Mesodermal cell (in vitro differentiated cells): ENCODE results near the gene SPINK8.
"Not testable (repeated sequence)": the region's sequence is repeated elsewhere in the genome, so short reads cannot be mapped to it uniquely, and the experiment has no call there.

ENCODE experiments used
- H3K27ac ChIP-seq: 2 replicates; pipeline ENCODE4 v1.7.0; 2013; ENCODE audit warnings: mild to moderate bottlenecking, low read depth, low read length, moderate library complexity; ENCODE audit not compliant: severe bottlenecking
- H3K36me3 ChIP-seq: 2 replicates; pipeline ENCODE4 v1.7.1; 2013; ENCODE audit warnings: mild to moderate bottlenecking, low read length, moderate library complexity; ENCODE audit not compliant: control insufficient read depth, insufficient read depth
- H3K4me1 ChIP-seq: one replicate; pipeline ENCODE4 v1.7.1; 2013; ENCODE audit warnings: mild to moderate bottlenecking, low read length; ENCODE audit not compliant: insufficient read depth, control insufficient read depth, poor library complexity, severe bottlenecking
- H3K4me3 ChIP-seq: 2 replicates; pipeline ENCODE4 v1.7.0; 2013; ENCODE audit warnings: low read length, control low read depth, mild to moderate bottlenecking; ENCODE audit not compliant: insufficient read depth, poor library complexity, severe bottlenecking; ENCODE audit errors: extremely low read depth
- H3K9me3 ChIP-seq: 2 replicates; pipeline ENCODE4 v1.7.1; 2013; ENCODE audit warnings: mild to moderate bottlenecking, low read length, moderate library complexity; ENCODE audit not compliant: control insufficient read depth
- WGBS, 2 experiments: methylation state at CpG; one replicate each; pipeline ENCODE4 v1.1.5; 2013; ENCODE audit warnings: missing lambda C conversion rate in 2 of 2; ENCODE audit not compliant: insufficient coverage in 2 of 2; 5-methylcytosine and 5-hydroxymethylcytosine counted together

SPINK8 gene

GRCh38 chr3:48276911-48277641 lies 56.4 kb downstream of the SPINK8 start:
- Histone ChIP-seq H3K4me3 (no peak overlapping the region), H3K27ac (no peak overlapping the region), H3K4me1 (peaks cover 6% of the 10 kb centered on the region), H3K9me3 (peaks cover 3% of the 10 kb centered on the region), H3K36me3 (no peaks in the 10 kb centered on the region)
- WGBS, 2 experiments, result 92% methylated on average over 4 to 6 of the region's 7 CpGs

GRCh38 chr3:48275287-48276027 lies 58.0 kb downstream of the SPINK8 start:
- H3K9me3 ChIP-seq, result peaks cover 7% of the 10 kb centered on the region
- peaks cover 6% of the 10 kb centered on the region for H3K4me1 ChIP-seq
- no peak overlapping the region for H3K27ac ChIP-seq
- no peak overlapping the region for H3K4me3 ChIP-seq
- peaks cover 12% of the 10 kb centered on the region for H3K36me3 ChIP-seq
- WGBS, 2 experiments, result 100% methylated on average over 1 of the region's 8 CpGs; no CpG with 5 or more reads in 1 of the 2 experiments

- WGBS, 2 experiments, result 94 to 95% methylated on average over 9 to 10 of the region's 10 CpGs
- H3K27ac ChIP-seq, result no peak overlapping the region
- no peak overlapping the region for H3K4me3 ChIP-seq
- peaks cover 6% of the 10 kb centered on the region for H3K4me1 ChIP-seq
- H3K9me3 ChIP-seq, result peaks cover 7% of the 10 kb centered on the region
- H3K36me3 ChIP-seq, result peaks cover 21% of the 10 kb centered on the region
These were observed 59.0 kb downstream of the SPINK8 start for GRCh38 chr3:48274452-48274851.

GRCh38 chr3:48273594-48274211 lies 59.8 kb downstream of the SPINK8 start:
- 48 to 52% methylated on average over 7 to 8 of the region's 9 CpGs for WGBS, 2 experiments
- Histone ChIP-seq H3K9me3 (peaks cover 7% of the 10 kb centered on the region), H3K36me3 (peaks cover 28% of the 10 kb centered on the region), H3K4me3 (no peak overlapping the region), H3K4me1 (peaks cover 6% of the 10 kb centered on the region), H3K27ac (no peak overlapping the region)

GRCh38 chr3:48271763-48272498 lies 61.5 kb downstream of the SPINK8 start:
- 95 to 97% methylated on average over 27 to 30 of the region's 38 CpGs for WGBS, 2 experiments
- Histone ChIP-seq H3K4me1 (peaks cover 6% of the 10 kb centered on the region), H3K27ac (no peak overlapping the region), H3K36me3 (peaks cover 42% of the 10 kb centered on the region), H3K9me3 (peaks cover 4% of the 10 kb centered on the region), H3K4me3 (no peak overlapping the region)

- not testable (repeated sequence) for H3K27ac ChIP-seq, H3K4me3 ChIP-seq, H3K9me3 ChIP-seq, H3K4me1 ChIP-seq
- WGBS, 2 experiments, result 90 to 96% methylated on average over 9 to 10 of the region's 10 CpGs
- peaks cover 49% of the 10 kb centered on the region for H3K36me3 ChIP-seq
These were observed 62.2 kb downstream of the SPINK8 start for GRCh38 chr3:48271223-48271622.

GRCh38 chr3:48270306-48270705 lies 63.2 kb downstream of the SPINK8 start:
- no peaks in the 10 kb centered on the region for H3K4me1 ChIP-seq
- no peak overlapping the region for H3K4me3 ChIP-seq
- WGBS, 2 experiments, result 89% methylated on average over 2 of the region's 2 CpGs
- H3K9me3 ChIP-seq, result peaks cover 4% of the 10 kb centered on the region
- H3K36me3 ChIP-seq, result peaks cover 57% of the 10 kb centered on the region
- no peak overlapping the region for H3K27ac ChIP-seq

- no peak overlapping the region for H3K4me3 ChIP-seq
- H3K36me3 ChIP-seq, result peaks cover 62% of the 10 kb centered on the region
- no peak overlapping the region for H3K27ac ChIP-seq
- WGBS, 2 experiments, result 95 to 100% methylated on average over 1 to 7 of the region's 8 CpGs
- no peaks in the 10 kb centered on the region for H3K4me1 ChIP-seq
- H3K9me3 ChIP-seq, result peaks cover 4% of the 10 kb centered on the region
These were observed 63.9 kb downstream of the SPINK8 start for GRCh38 chr3:48269592-48269991.

GRCh38 chr3:48268936-48269561 lies 64.4 kb downstream of the SPINK8 start:
- H3K36me3 ChIP-seq, result peaks cover 62% of the 10 kb centered on the region
- H3K9me3 ChIP-seq, result peaks cover 4% of the 10 kb centered on the region
- no peak overlapping the region for H3K4me3 ChIP-seq
- no peaks in the 10 kb centered on the region for H3K4me1 ChIP-seq
- no peak overlapping the region for H3K27ac ChIP-seq
- WGBS, 2 experiments, result 96% methylated on average over 15 to 17 of the region's 23 CpGs

GRCh38 chr3:48268381-48268935 lies 65.0 kb downstream of the SPINK8 start:
- Histone ChIP-seq H3K4me3 (no peak overlapping the region), H3K27ac (no peak overlapping the region), H3K4me1 (no peaks in the 10 kb centered on the region), H3K9me3 (peaks cover 4% of the 10 kb centered on the region), H3K36me3 (peaks cover 64% of the 10 kb centered on the region)
- 93 to 100% methylated on average over 5 to 9 of the region's 13 CpGs for WGBS, 2 experiments
